Natural killer cell (primary cell): ENCODE data around the gene POLR1A. TPM values are rescaled to one million over a fixed set of nuclear protein-coding genes. Genes with fewer than 3 reads are reported as not detected.
A peak's percentile ranks its signal among the peaks of the same experiment; 100 is the strongest.

ENCODE experiments used
- ATAC-seq, 3 donors: fragments of 150-1000 bp in 2 of 3; fragments of 200-7000 bp in 1 of 3; cut with Tn5 transposase; 1 replicate in 1 of 3; 2 replicates in 2 of 3; pipeline ENCODE4 v1.10.0; 2021; ENCODE audit warnings: mild to moderate bottlenecking in 2 of 3, moderate library complexity in 2 of 3
- DNase-seq, 2 donors: peaks; one replicate each; pipeline versions ENCODE4 v3.0.0 to v3.0.0-alpha.2; 2013 to 2021; ENCODE audit warnings: mixed read lengths in 1 of 2
- H3K27ac ChIP-seq: one replicate; pipeline ENCODE4 v1.5.1; 2013; ENCODE audit warnings: mild to moderate bottlenecking, low read length
- H3K27me3 ChIP-seq: one replicate; pipeline ENCODE4 v1.6.1; 2013; ENCODE audit warnings: low read length; ENCODE audit not compliant: control insufficient read depth, insufficient read depth
- H3K36me3 ChIP-seq: one replicate; pipeline ENCODE4 v1.6.1; 2013; ENCODE audit warnings: low read length; ENCODE audit not compliant: control insufficient read depth, insufficient read depth
- H3K4me1 ChIP-seq: one replicate; pipeline ENCODE4 v1.6.1; 2013; ENCODE audit warnings: low read length; ENCODE audit not compliant: control insufficient read depth, insufficient read depth
- H3K4me3 ChIP-seq: one replicate; pipeline ENCODE4 v1.5.1; 2013; ENCODE audit warnings: low read length
- H3K9me3 ChIP-seq: one replicate; pipeline ENCODE4 v1.6.1; 2013; ENCODE audit warnings: low read length; ENCODE audit not compliant: control insufficient read depth, insufficient read depth
- H3K27ac Mint-ChIP-seq, 2 donors: one replicate each; pipeline ENCODE4 v1.8.0; 2022; ENCODE audit warnings: mild to moderate bottlenecking in 2 of 2, mixed read lengths in 2 of 2, moderate library complexity in 1 of 2
- H3K27me3 Mint-ChIP-seq, 2 donors: one replicate each; pipeline ENCODE4 v1.8.0; 2022; ENCODE audit warnings: low read depth in 2 of 2, mixed read lengths in 2 of 2
- H3K36me3 Mint-ChIP-seq: one replicate; pipeline ENCODE4 v1.8.0; 2022; ENCODE audit warnings: mixed read lengths
- H3K4me1 Mint-ChIP-seq, 2 donors: one replicate each; pipeline ENCODE4 v1.8.0; 2022; ENCODE audit warnings: mixed read lengths in 2 of 2
- H3K4me3 Mint-ChIP-seq: one replicate; pipeline ENCODE4 v1.8.0; 2022; ENCODE audit warnings: mild to moderate bottlenecking, moderate library complexity, mixed read lengths
- H3K9me3 Mint-ChIP-seq, 2 donors: one replicate each; pipeline ENCODE4 v1.8.0; 2022; ENCODE audit warnings: mixed read lengths in 2 of 2
- WGBS: methylation state at CpG from one replicate; pipeline ENCODE4 v1.1.7; 2013; ENCODE audit warnings: missing lambda C conversion rate; ENCODE audit not compliant: insufficient coverage; 5-methylcytosine and 5-hydroxymethylcytosine counted together
- intact Hi-C: fragments of 100-400 bp; cut with micrococcal nuclease; formaldehyde crosslinking; loops from one replicate; pipeline ENCODE4 v1.14.2; 2022
- total RNA-seq, 4 donors: library from RNA; stranded (reverse); fragments of 120-200 nt in 1 of 4; gene quantifications; one replicate each; pipeline versions ENCODE4 v1.2.3 to v1.2.4, GENCODE V29; 2013 to 2022
- TF ChIP-seq, protein P1 (sequence below): fragments of 200-600 bp; IDR thresholded peaks from one replicate; pipeline ENCODE4 v1.8.0; 2022; ENCODE audit warnings: antibody characterized with exemption

POLR1A gene
- total RNA-seq, 3 donors from 2014 or later (not counting 1 experiment from before 2014, with no cell fraction given), result 19.7 to 26.5 (median 22.8) TPM

DNA sequence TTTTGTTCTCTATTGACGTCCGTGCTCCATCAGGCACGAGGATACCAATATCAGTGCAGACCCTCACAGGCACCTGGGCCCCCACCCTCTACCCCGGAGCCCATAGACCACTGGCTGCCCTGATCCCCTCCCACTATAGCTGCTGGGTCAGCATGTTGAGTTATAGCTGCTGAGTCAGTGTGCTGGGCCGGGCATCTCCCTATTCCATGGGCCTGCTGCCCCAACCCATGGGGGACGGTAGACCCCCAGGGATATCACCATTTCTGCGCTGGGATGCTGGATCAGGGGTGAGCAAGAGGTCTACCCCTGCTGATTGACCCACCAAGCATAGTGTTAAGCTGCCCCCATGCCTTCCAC lies 116.8 kb downstream of the POLR1A start:
- peak overlapping the region in 1 of 2 donors; percentile 5 for H3K27ac Mint-ChIP-seq
- Histone ChIP-seq H3K27me3 (no peaks in the 10 kb centered on the region), H3K36me3 (no peaks in the 10 kb centered on the region), H3K9me3 (no peaks in the 10 kb centered on the region), H3K27ac (no peak overlapping the region), H3K4me1 (peaks cover 8% of the 10 kb centered on the region), H3K4me3 (no peak overlapping the region)
- 79% methylated on average over 7 of the region's 7 CpGs for WGBS
- peaks cover 2 to 10% of the 10 kb centered on the region in 2 donors for H3K4me1 Mint-ChIP-seq
- ATAC-seq, result no peak
- TF ChIP-seq, protein P1, sequence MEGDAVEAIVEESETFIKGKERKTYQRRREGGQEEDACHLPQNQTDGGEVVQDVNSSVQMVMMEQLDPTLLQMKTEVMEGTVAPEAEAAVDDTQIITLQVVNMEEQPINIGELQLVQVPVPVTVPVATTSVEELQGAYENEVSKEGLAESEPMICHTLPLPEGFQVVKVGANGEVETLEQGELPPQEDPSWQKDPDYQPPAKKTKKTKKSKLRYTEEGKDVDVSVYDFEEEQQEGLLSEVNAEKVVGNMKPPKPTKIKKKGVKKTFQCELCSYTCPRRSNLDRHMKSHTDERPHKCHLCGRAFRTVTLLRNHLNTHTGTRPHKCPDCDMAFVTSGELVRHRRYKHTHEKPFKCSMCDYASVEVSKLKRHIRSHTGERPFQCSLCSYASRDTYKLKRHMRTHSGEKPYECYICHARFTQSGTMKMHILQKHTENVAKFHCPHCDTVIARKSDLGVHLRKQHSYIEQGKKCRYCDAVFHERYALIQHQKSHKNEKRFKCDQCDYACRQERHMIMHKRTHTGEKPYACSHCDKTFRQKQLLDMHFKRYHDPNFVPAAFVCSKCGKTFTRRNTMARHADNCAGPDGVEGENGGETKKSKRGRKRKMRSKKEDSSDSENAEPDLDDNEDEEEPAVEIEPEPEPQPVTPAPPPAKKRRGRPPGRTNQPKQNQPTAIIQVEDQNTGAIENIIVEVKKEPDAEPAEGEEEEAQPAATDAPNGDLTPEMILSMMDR, result no peak
- no peaks in the 10 kb centered on the region for H3K9me3 Mint-ChIP-seq
- intact Hi-C loops, result no loop called here
- no peak for DNase-seq
- H3K4me3 Mint-ChIP-seq, result no peak overlapping the region
- H3K36me3 Mint-ChIP-seq, result no peaks in the 10 kb centered on the region
- no peaks in the 10 kb centered on the region for H3K27me3 Mint-ChIP-seq

DNA sequence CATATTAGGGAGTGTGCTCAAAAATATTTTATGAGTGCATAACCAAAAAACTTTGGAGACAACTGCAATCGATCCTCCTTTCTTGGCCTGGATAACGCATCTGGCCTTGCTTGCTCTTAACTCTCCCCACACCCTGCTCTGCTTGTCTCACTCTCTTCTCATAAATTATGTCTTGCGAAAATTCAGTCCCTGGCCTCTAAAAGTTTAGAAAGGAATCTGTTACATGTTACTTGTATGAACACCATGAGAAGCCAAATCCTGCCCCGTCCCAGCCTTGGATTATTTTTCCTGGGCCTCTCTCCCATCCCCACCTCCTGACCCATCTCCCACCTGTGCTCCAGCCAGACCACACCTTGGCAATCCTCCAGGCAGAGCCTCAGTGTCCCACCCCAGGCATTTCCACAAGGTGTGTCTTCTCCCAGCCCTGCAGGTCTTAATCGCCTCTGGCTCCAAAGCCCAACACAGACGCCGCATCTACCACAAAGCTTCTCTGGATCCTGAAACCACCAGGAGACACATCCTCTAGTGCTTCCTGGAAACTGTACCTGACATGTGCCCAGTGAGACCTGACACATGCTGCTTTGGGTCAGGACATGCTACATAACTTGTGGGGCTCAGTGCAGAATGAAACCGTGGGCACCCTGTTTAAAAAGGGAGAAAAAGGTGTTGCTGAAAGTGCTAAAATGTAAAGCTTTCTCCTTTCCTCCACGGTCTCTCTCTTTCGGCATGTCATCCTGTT lies 117.3 kb downstream of the POLR1A start:
- no peaks in the 10 kb centered on the region for H3K9me3 ChIP-seq
- no peaks in the 10 kb centered on the region for H3K27me3 Mint-ChIP-seq
- peaks cover 0 to 7% of the 10 kb centered on the region in 2 donors for H3K4me1 Mint-ChIP-seq
- peaks cover 2% of the 10 kb centered on the region for H3K4me1 ChIP-seq
- peak overlapping the region in 1 of 2 donors; percentile 5 for H3K27ac Mint-ChIP-seq
- no peaks in the 10 kb centered on the region for H3K27me3 ChIP-seq
- TF ChIP-seq, protein P1, result no peak
- no peaks in the 10 kb centered on the region for H3K36me3 ChIP-seq
- no peaks in the 10 kb centered on the region for H3K36me3 Mint-ChIP-seq
- no peak overlapping the region for H3K27ac ChIP-seq
- H3K4me3 Mint-ChIP-seq, result no peak overlapping the region
- ATAC-seq (no peak), DNase-seq (no peak)
- intact Hi-C loops, result no loop called here
- 81% methylated on average over 10 of the region's 10 CpGs for WGBS
- H3K9me3 Mint-ChIP-seq, result no peaks in the 10 kb centered on the region
- H3K4me3 ChIP-seq, result no peak overlapping the region

DNA sequence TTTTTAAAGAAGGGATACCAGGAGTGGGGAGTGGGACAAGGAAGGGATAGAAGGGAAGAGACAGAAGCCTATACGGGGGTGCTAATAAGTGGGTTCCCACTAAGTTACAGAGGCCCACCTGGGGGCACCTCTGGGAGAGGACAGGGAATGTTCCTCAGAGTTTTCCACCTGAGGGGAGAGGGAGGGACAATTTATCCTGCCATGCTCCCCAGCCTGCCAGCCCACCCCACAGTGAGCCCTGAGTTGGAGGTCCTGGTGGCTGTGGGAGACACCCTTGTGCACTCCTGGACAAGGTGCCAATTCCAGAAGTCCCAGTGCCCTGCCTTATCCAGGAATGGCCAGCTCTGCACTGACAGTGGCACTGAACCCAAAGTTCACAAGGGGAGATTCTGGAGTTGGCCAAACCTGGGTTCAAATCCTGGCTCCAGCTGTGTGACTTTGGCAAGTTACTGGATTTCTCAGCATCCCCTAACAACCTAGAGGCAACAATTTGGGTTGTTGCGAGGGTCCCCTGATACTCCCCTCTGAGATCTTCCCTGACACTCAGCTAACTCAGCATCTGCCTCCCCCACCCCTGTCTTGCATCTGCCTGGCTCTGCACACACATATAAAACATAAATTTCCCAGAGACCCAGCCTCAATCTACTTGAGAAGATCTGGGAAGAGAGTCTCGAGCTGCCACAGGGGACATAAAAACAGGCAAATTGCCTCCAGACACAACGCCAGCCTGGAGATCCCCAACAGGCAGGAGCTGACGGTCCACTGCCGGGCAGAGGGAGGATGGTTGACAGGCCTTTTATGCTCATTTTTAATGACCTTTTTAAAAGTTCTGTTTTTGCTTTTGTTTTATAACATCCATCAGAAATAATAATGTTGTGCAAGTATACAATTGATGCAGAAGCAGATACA lies 118.2 kb downstream of the POLR1A start:
- no peak overlapping the region for H3K4me3 ChIP-seq
- TF ChIP-seq, protein P1, result no peak
- H3K4me3 Mint-ChIP-seq, result no peak overlapping the region
- H3K27ac ChIP-seq, result no peak overlapping the region
- ATAC-seq (no peak), DNase-seq (no peak)
- no peaks in the 10 kb centered on the region for H3K9me3 Mint-ChIP-seq
- no peak overlapping the region for H3K27ac Mint-ChIP-seq
- no peaks in the 10 kb centered on the region for H3K4me1 ChIP-seq
- intact Hi-C loops, result no loop called here
- WGBS, result 87% methylated on average over 6 of the region's 6 CpGs
- no peaks in the 10 kb centered on the region for H3K27me3 ChIP-seq
- no peaks in the 10 kb centered on the region for H3K36me3 ChIP-seq
- H3K4me1 Mint-ChIP-seq, result peaks cover 0 to 7% of the 10 kb centered on the region in 2 donors
- H3K36me3 Mint-ChIP-seq, result no peaks in the 10 kb centered on the region
- no peaks in the 10 kb centered on the region for H3K27me3 Mint-ChIP-seq
- no peaks in the 10 kb centered on the region for H3K9me3 ChIP-seq
